GM23338 (cell line): ENCODE data around the gene ERCC3. TPM values are rescaled to one million over a fixed set of nuclear protein-coding genes. Genes with fewer than 3 reads are reported as not detected.

ENCODE experiments used
- ATAC-seq: fragments of 200-7000 bp; cut with Tn5 transposase; 3 replicates; pipeline ENCODE4 v1.9.1; 2020
- DNase-seq: peaks from one replicate; pipeline ENCODE4 v3.0.0-alpha.2; 2015; ENCODE audit warnings: low spot score
- H2AFZ ChIP-seq: fragments of 200-600 bp; sonication (generic); 2 replicates; pipeline ENCODE4 v1.8.0; 2016; ENCODE audit warnings: antibody characterized with exemption, mild to moderate bottlenecking, moderate library complexity
- H3F3A ChIP-seq: fragments of 200-600 bp; sonication (generic); replicated peaks from 2 replicates; pipeline ENCODE4 v1.8.0; 2017; ENCODE audit warnings: antibody characterized with exemption, mixed run types, low read depth
- H3K27ac ChIP-seq: fragments of 200-600 bp; sonication (generic); 2 replicates; pipeline ENCODE4 v1.6.1; 2016; ENCODE audit warnings: low read depth
- H3K27me3 ChIP-seq: fragments of 200-600 bp; sonication (generic); 2 replicates; pipeline ENCODE4 v1.8.0; 2016; ENCODE audit warnings: mild to moderate bottlenecking, mixed run types, moderate library complexity; ENCODE audit not compliant: insufficient read depth
- H3K36me3 ChIP-seq: fragments of 200-600 bp; sonication (generic); 2 replicates; pipeline ENCODE4 v1.8.0; 2016; ENCODE audit warnings: mild to moderate bottlenecking; ENCODE audit not compliant: insufficient read depth
- H3K4me1 ChIP-seq: fragments of 200-600 bp; sonication (generic); 2 replicates; pipeline ENCODE4 v1.8.0; 2016; ENCODE audit warnings: mild to moderate bottlenecking, moderate library complexity; ENCODE audit not compliant: insufficient read depth
- H3K4me2 ChIP-seq: fragments of 200-600 bp; sonication (generic); 2 replicates; pipeline ENCODE4 v1.7.1; 2017; ENCODE audit warnings: mixed run types
- H3K4me3 ChIP-seq: fragments of 200-600 bp; sonication (generic); 2 replicates; pipeline ENCODE4 v1.6.1; 2016; ENCODE audit warnings: mixed run types
- H3K79me2 ChIP-seq: fragments of 200-600 bp; sonication (generic); replicated peaks from 2 replicates; pipeline ENCODE4 v1.8.0; 2017; ENCODE audit warnings: mild to moderate bottlenecking; ENCODE audit not compliant: insufficient read depth
- H3K9me2 ChIP-seq: fragments of 200-600 bp; sonication (generic); 2 replicates; pipeline ENCODE4 v1.8.0; 2017; ENCODE audit not compliant: insufficient read depth
- H4K20me1 ChIP-seq: fragments of 200-600 bp; sonication (generic); replicated peaks from 2 replicates; pipeline ENCODE4 v1.8.0; 2017; ENCODE audit warnings: mild to moderate bottlenecking; ENCODE audit not compliant: insufficient read depth
- H3K27ac Mint-ChIP-seq: 2 replicates; pipeline ENCODE4 v1.8.0; 2020; ENCODE audit warnings: inconsistent platforms, mild to moderate bottlenecking, moderate library complexity, mixed read lengths
- H3K27me3 Mint-ChIP-seq: 3 replicates; pipeline ENCODE4 v1.8.0; 2022; ENCODE audit warnings: low read depth, mild to moderate bottlenecking, moderate library complexity, mixed read lengths, inconsistent platforms; ENCODE audit not compliant: insufficient read depth, poor library complexity
- H3K36me3 Mint-ChIP-seq: 3 replicates; pipeline ENCODE4 v1.8.0; 2021; ENCODE audit warnings: low read depth, mild to moderate bottlenecking, inconsistent platforms, moderate library complexity, mixed read lengths
- H3K4me1 Mint-ChIP-seq: 3 replicates; pipeline ENCODE4 v1.8.0; 2020; ENCODE audit warnings: mild to moderate bottlenecking, inconsistent platforms, mixed read lengths
- H3K4me3 Mint-ChIP-seq: 3 replicates; pipeline ENCODE4 v1.8.0; 2021; ENCODE audit warnings: moderate library complexity, mild to moderate bottlenecking, inconsistent platforms, mixed read lengths
- H3K9me3 Mint-ChIP-seq: 3 replicates; pipeline ENCODE4 v1.8.0; 2020; ENCODE audit warnings: moderate library complexity, mild to moderate bottlenecking, inconsistent platforms, mixed read lengths
- CREB1 ChIP-seq: fragments of 250-450 bp; sonication (Bioruptor Pico); IDR thresholded peaks from 2 replicates; pipeline ENCODE4 v1.5.0; 2020; ENCODE audit warnings: low read depth, mild to moderate bottlenecking, moderate library complexity
- CTCF ChIP-seq, 2 experiments: fragments of 200-600 bp in 1 of 2; sonication (generic) in 1 of 2; conservative IDR thresholded peaks; 2 replicates each; pipeline versions ENCODE4 v1.5.1 to v1.6.1; 2016 to 2017; ENCODE audit warnings: antibody characterized with exemption in 2 of 2, low read depth in 2 of 2, mild to moderate bottlenecking in 2 of 2, moderate library complexity in 1 of 2
- ETS1 ChIP-seq: IDR thresholded peaks from 2 replicates; pipeline ENCODE4 v1.6.1; 2016; ENCODE audit warnings: antibody characterized with exemption
- EZH2 ChIP-seq: fragments of 200-600 bp; sonication (generic); IDR thresholded peaks from one replicate; pipeline ENCODE4 v1.8.0; 2017; ENCODE audit warnings: antibody characterized with exemption, mild to moderate bottlenecking, low read depth; ENCODE audit not compliant: unreplicated experiment
- EZH2phosphoT487 ChIP-seq: fragments of 200-600 bp; sonication (generic); IDR thresholded peaks from one replicate; pipeline ENCODE4 v1.8.1; 2018; ENCODE audit warnings: antibody characterized with exemption; ENCODE audit not compliant: unreplicated experiment
- JUNB ChIP-seq: IDR thresholded peaks from one replicate; pipeline ENCODE4 v1.6.1; 2016; ENCODE audit warnings: antibody characterized with exemption; ENCODE audit not compliant: unreplicated experiment
- NANOG ChIP-seq: IDR thresholded peaks from 2 replicates; pipeline ENCODE4 v1.6.1; 2016; ENCODE audit warnings: antibody characterized with exemption, borderline replicate concordance
- POLR2AphosphoS5 ChIP-seq: IDR thresholded peaks from 2 replicates; pipeline ENCODE4 v1.6.1; 2016; ENCODE audit warnings: antibody characterized with exemption, low read depth
- REST ChIP-seq: IDR thresholded peaks from one replicate; pipeline ENCODE4 v1.6.1; 2018; ENCODE audit warnings: antibody characterized with exemption; ENCODE audit not compliant: unreplicated experiment
- STAT1 ChIP-seq: IDR thresholded peaks from one replicate; pipeline ENCODE4 v1.6.1; 2016; ENCODE audit warnings: antibody characterized with exemption; ENCODE audit not compliant: unreplicated experiment
- ZNF114 ChIP-seq: fragments of 250-450 bp; sonication (Bioruptor Pico); IDR thresholded peaks from 2 replicates; pipeline ENCODE4 v1.5.0; 2020; ENCODE audit warnings: mild to moderate bottlenecking, moderate library complexity
- ZNF331 ChIP-seq: fragments of 250-450 bp; sonication (Bioruptor Pico); IDR thresholded peaks from 2 replicates; pipeline ENCODE4 v1.5.0; 2020; ENCODE audit warnings: low read depth, mild to moderate bottlenecking, moderate library complexity
- ZNF462 ChIP-seq: fragments of 250-450 bp; sonication (Bioruptor Pico); IDR thresholded peaks from 2 replicates; pipeline ENCODE4 v1.5.0; 2020; ENCODE audit warnings: mild to moderate bottlenecking, moderate library complexity
- polyA plus RNA-seq: library from polyadenylated mRNA; unstranded; fragments of >200 nt; fragmentation: Nextera tagmentation; extraction: Ambion mirVana; gene quantifications from 2 replicates; pipeline ENCODE4 v1.2.1, GENCODE V29; 2016
- total RNA-seq: library from RNA; depleted of rRNA; stranded (reverse); fragments of >200 nt; shearing (Covaris generic); gene quantifications from 2 replicates; pipeline ENCODE4 v1.2.3, GENCODE V29; 2014

ERCC3 gene
- total and polyA plus RNA-seq, 2 experiments from 2014 or later = 35.1 to 62.7 TPM

GRCh38 chr2:127233710-127234109 lies 60.2 kb downstream of the ERCC3 start:
- H2AFZ ChIP-seq = no peak overlapping the region
- H3K27me3 Mint-ChIP-seq = peaks cover 2% of the 10 kb centered on the region
- TF ChIP-seq EZH2 (no peak), EZH2phosphoT487 (no peak), POLR2AphosphoS5 (no peak), ZNF331 (no peak), CTCF (conservative IDR thresholded peaks at IDR 0.05; ENCODE audit: low read depth in 2 of 2) (no peak), ZNF462 (no peak), STAT1 (no peak), REST (no peak), NANOG (no peak), ETS1 (no peak), CREB1 (CRISPR knock-in tag) (no peak), JUNB (no peak), ZNF114 (no peak)
- H3K4me1 ChIP-seq = no peaks in the 10 kb centered on the region
- H3K27ac Mint-ChIP-seq = no peak overlapping the region
- no peak overlapping the region for H3K27ac ChIP-seq
- H3K27me3 ChIP-seq = no peaks in the 10 kb centered on the region
- no peaks in the 10 kb centered on the region for H3K79me2 ChIP-seq
- no peaks in the 10 kb centered on the region for H3K36me3 ChIP-seq
- no peak overlapping the region for H3K4me2 ChIP-seq
- ATAC-seq (no peak), DNase-seq (no peak)
- no peaks in the 10 kb centered on the region for H3K9me2 ChIP-seq
- H3K4me3 Mint-ChIP-seq = no peak overlapping the region
- peaks cover 15% of the 10 kb centered on the region for H3K9me3 Mint-ChIP-seq
- no peak overlapping the region for H3K4me3 ChIP-seq
- H4K20me1 ChIP-seq = no peaks in the 10 kb centered on the region
- H3F3A ChIP-seq = no peaks in the 10 kb centered on the region
- H3K4me1 Mint-ChIP-seq = 0 out of 3 replicates have a peak, but pooled peaks cover 3% of the 10 kb centered on the region
- peaks cover 12% of the 10 kb centered on the region for H3K36me3 Mint-ChIP-seq
